Fibroblast of the conjunctiva (primary cell): ENCODE results near the gene FEZ2.
"Not testable (repeated sequence)": the region's sequence is repeated elsewhere in the genome, so short reads cannot be mapped to it uniquely, and the experiment has no call there.

Experiments used
- DNase-seq: peaks from one replicate; pipeline ENCODE4 v3.0.0-alpha.2; 2010; ENCODE audit warnings: low read depth

FEZ2 gene

DNA sequence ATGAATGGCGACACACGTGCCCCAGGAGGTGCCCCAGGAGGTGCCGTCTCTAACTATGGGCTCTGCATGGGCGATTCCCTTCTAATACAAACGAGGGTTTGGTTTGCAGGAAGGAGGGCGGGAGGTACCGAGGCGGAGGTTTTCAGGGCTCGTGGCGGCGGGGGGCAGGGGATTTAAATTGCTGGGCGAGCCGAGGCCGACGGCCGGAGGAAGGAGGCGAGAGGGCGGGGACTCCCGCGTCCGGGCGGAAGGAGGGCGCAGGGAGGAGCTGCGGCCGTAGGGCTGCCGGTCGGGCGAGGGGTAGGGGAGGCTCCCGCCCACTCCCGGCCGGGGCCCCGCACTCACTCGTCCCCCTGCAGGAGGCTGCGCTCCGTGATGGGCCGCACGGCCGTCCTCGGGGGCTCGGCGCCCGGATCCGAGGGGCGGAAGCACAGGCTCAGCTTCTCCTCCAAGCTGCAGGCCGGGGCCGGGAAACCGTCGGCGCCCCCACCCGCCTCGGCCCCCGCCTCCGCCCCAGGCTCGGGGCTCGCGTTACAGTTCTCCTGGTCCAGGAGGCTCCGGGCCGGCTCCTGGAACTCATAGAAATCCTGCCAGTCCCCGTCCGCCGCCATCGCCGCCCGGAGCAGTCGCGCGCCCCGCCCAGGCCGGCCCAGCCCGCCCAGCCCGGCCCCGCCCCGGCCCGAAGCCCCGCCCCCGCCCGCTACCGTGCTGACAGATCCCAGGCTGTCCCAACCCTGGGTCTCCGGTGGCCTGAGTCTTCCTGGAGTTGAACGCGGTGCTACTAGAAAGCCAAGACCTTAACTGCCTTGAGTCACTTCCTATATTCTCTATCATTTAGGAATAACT lies at the start of gene FEZ2:
Gene FEZ2, minus strand, starts transcription at position 637 of the 846 bp plus-strand sequence. Its CDS starts 26 bp downstream, at position 611.
- peak; percentile 58 for DNase-seq

- DNase-seq: no peak
Observed at GRCh38 chr2:36634981-36635597, 37.1 kb upstream of the FEZ2 start.

DNA sequence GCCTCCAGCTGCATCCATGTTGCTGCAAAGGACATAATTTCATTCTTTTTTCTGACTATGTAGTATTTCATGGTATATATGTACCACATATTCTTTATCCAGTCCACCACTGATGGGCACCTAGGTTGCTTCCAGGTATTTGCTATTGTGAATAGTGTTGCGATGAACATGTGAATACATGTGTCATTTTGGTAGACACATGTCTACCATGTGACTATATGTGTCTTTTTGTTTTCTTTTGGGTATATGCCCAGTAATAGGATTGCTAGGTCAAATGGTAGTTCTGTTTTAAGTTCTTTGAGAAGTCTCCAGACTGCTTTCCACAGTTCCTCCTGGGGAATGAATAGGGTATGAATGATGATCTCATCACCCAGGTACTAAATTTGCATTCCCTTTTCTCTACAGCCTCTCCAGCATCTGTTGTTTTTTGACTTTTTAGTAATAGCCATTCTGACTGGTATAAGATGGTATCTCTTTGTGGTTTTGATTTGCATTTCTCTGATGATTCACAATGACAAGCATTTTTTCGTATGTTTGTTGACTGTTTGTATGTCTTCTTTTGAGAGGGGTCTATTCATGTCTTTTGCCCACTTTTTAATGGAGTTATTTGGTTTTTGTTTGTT lies 35.6 kb upstream of the FEZ2 start:
- DNase-seq: no peak

GRCh38 chr2:36626756-36627155 lies 28.8 kb upstream of the FEZ2 start:
- DNase-seq: no peak

GRCh38 chr2:36626071-36626470 lies 28.1 kb upstream of the FEZ2 start:
- no peak for DNase-seq

GRCh38 chr2:36625304-36625703 lies 27.3 kb upstream of the FEZ2 start:
- DNase-seq: no peak

DNA sequence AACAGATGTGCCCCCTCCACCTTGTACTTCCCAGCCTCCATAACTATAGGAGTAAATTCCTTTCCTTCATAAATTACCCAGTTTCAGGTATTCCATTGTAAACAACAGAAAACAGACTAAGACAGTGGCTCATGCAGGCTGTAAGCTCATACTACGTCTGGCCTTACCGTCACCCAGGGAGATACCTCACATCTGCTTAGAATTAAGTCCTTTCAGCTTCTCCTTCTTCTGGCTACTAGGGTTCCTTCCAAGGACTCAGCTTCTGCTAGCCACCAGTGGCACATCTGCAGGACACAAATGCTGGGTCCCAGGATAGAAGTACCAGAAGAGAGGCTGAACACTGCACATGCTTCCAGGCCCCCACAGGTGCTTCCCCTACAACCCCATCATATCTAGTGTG lies 22.4 kb upstream of the FEZ2 start:
- DNase-seq: no peak

DNA sequence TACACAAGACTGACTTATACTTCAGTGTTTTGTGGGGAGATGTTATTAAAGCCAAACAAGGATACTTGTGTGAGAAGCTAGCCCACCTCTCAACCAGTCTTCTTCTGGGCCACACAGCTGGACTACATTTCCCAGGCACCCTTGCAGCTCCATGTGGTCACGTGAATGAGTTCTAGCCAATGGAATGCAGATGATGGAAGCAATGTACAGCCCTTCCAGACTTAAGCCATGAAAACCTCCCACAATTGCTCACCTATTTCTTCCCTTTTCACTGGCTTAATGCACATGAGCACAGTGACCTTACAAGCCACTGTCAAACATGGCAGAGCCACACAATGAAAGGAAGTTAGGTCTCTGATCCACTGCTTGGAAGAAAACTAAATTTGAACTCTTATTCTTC lies 20.4 kb upstream of the FEZ2 start:
- DNase-seq: peak; percentile 55

- no peak for DNase-seq
Observed at GRCh38 chr2:36616947-36617346, 19.0 kb upstream of the FEZ2 start.

DNA sequence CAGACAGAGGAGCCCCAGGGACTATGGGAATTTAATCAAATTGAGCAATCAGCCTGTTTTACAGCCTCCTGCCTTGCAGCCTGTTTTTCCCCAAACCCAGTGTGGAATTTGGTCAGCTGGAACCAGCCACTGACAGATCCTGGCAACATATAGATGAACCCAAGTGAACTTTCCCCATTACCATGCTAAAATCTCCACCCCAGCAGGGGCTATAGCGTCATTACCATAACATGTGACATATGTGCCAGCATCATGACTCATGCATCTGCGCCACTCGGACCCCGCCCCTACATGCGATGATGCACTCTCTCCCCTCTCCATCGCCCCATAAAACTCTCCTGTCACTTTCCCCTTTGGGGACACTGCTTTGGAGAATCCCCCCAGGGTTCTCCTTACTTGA lies 17.3 kb upstream of the FEZ2 start:
- DNase-seq: peak; percentile 62

- DNase-seq: no peak
Observed at GRCh38 chr2:36613801-36614200, 15.8 kb upstream of the FEZ2 start.

DNA sequence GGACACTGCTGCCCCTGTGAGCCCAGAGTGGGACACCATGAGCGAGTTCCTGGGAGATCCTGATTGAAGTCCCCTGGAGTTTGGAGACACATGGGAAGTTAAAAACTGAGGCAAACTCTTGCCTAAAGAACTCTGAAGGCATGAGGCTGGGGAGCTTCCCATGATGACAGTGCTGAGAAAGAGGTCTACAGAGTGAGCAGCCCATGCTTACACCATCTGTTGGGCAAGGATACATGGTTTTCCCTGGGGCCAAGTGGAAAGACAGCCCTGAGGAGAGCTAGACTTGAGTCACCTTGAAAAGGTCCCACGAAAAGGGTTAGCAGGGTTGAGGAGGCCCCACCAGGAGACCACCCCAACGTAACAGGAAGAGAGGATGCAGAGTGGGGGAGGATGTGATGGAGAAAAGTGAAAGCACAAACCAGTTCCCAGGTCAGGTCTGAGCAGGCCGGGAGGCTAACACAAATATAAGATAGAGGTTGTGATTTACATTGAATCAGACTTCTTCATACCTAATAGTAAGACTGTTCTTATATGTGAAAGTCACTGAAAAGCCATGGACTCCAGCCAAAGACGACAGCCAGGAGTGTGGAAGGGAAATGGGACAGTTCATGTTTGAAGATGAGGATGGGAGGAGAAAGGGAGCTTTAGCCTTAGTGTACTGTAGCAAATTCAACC lies 13.5 kb upstream of the FEZ2 start:
- DNase-seq: no peak

DNA sequence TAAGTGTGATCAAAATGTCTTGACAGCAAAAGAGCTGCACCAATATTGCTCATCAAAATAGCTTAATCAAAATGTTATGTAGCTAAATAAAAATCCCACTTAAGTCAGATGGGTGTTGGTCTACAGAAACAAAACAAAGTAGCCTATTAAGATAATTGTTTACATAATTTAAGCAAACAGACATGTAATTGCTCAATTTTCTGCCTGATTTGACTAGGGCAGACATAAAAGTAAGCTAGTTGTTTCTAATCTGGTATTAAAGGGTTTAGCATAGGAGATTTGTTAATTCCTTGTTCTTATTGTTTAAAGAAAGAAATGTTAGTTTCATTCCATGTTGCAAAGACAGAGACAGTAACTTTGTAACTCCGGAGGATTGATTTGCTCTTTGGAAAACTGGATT lies 11.5 kb upstream of the FEZ2 start:
- no peak for DNase-seq

GRCh38 chr2:36607947-36608346 lies 10.0 kb upstream of the FEZ2 start:
- DNase-seq: no peak

DNA sequence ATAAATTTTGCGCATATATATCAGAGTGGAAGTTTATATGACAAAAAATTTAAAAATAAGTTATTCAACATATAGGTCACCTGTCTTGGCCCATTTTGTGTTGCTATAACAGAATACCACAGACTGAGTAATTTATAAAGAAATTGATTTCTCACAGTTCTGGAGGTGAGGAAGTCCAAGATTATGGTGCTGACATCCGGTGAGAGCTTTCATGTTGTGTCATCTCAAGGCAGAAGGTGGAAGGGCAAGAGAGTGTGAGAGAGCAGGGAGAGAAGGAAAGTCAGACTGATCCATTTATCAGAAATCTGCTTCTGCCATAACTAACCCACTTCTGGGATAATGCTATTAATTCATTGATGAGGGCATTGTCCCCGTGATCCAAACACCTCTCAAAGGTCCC lies 9.0 kb upstream of the FEZ2 start:
- DNase-seq: no peak

DNA sequence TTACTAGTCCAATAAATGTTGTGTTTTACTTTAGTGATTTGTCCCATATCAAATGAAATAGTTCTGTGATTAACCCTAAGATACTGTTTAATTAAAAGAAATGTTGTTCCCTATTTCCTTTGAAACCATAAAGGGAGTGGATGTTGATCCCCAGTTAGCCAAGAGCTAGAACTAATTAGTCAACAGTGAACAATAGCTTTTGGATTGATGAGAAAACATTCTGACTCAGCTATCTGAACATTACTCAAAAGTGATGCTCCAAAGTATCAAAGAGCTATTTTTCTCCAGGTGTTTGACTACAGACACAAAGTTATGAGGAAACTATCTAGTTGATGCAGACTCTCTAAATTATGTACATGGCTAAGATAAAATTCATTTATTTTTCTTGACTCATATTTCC lies 7.3 kb upstream of the FEZ2 start:
- no peak for DNase-seq

DNA sequence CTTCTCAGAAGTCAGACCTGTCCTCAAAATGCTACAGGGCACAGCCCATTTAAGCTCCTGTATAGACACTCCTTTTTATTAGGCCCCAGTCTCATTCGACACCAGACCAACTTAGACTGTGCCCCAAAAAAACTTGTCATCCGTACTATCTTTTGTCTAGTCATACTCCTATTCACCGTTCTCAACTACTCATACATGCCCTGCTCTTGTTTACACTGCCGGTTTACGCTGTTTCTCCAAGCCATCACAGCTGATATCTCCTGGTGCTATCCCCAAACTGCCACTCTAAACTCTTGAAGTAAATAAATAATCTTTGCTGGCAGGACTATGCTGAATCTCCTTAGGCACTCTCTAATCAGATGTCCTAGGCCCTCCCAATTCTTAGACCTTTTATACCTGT lies 5.7 kb upstream of the FEZ2 start:
- not testable (repeated sequence) for DNase-seq

GRCh38 chr2:36597003-36597531 lies 901 bp downstream of the FEZ2 start:
- no peak for DNase-seq

DNA sequence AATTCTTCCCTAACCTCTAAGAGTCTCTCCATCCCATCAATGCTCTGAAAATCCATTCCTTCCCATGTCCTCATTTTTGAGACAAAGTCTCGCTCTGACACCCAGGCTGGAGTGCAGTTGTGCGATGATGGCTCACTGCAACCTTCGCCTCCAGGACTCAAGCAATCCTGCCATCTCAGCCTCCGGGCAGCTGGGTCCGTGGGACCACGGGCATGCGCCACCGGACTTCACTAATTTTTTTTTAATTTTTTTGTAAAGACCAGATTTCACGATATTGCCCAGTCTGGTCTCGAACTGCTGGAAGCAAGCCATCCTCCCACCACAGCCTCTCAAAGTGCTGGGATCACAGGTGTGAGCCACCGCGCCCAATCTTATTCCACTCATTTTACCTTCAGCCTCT lies 1.6 kb downstream of the FEZ2 start:
- DNase-seq: no peak

DNA sequence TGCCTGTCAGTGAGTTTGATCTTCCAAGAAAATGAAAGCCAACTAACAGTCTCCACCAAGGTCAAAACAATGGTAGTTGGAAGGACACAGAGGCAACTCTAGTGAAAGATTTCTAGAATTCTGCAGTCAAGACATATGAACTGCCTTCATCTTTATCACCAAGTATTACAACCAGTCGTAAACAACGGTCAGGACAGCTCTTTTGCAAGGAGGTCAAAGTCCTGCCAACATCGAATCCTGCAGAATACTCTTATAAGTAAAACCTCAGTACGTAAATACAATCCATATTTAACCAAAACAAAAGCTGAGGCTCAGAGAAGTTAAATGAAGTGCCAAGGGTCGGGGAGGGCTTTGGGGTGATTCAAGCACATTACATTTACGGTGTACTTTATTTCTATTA lies 3.1 kb downstream of the FEZ2 start:
- no peak for DNase-seq

- no peak for DNase-seq
Observed at GRCh38 chr2:36589230-36589630, 8.7 kb downstream of the FEZ2 start.

DNA sequence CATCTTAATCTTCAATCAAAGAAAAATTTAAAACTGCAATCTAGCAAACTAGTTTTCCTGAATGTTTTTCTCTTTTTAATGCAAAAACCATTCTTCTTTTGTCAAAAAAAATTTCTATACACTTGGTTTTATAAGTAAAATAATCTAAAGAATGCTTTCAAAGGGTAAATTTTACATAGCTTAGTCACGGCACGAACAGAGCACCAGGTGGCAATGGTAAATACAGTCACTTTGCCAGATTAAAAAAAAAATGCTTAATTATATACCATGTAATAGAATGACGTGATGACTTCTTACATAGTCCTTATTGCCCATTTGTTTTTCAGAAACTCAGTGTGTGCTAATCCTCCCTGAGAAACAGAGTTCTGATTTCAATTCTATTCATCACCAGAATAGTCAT lies 10.4 kb downstream of the FEZ2 start:
- no peak for DNase-seq
